Body of pancreas (tissue), 4 donors: ENCODE results near the gene SCGB2A2. TPM values are rescaled to one million over a fixed set of nuclear protein-coding genes. Genes with fewer than 3 reads are reported as not detected.
A peak's percentile ranks its signal among the peaks of the same experiment; 100 is the strongest.

ENCODE experiments used
- ATAC-seq: fragments of 150-250 bp; one replicate; pipeline ENCODE4 v1.9.1; 2016
- DNase-seq, 4 donors: peaks; one replicate each; pipeline ENCODE4 v3.0.0-alpha.2; 2019
- H3K27ac ChIP-seq, 4 donors: fragments of 200-600 bp; sonication (generic); 1 replicate in 3 of 4; 2 replicates in 1 of 4; pipeline versions ENCODE4 v1.5.1 to v1.6.1; 2016 to 2019; ENCODE audit warnings: mild to moderate bottlenecking in 1 of 4, mixed read lengths in 1 of 4, moderate library complexity in 1 of 4
- H3K27me3 ChIP-seq, 2 donors: fragments of 200-600 bp; sonication (generic); one replicate each; pipeline ENCODE4 v1.6.0; 2016; ENCODE audit warnings: mild to moderate bottlenecking in 1 of 2
- H3K36me3 ChIP-seq, 2 donors: fragments of 200-600 bp; sonication (generic); replicated peaks in 1 of 2; 2 replicates each; pipeline ENCODE4 v1.5.1; 2016; ENCODE audit warnings: low read depth in 2 of 2; ENCODE audit not compliant: insufficient read depth in 1 of 2
- H3K4me1 ChIP-seq: fragments of 200-600 bp; sonication (generic); one replicate; pipeline ENCODE4 v1.6.0; 2016
- H3K4me3 ChIP-seq, 2 donors: fragments of 200-600 bp; sonication (generic); 1 replicate in 1 of 2; 2 replicates in 1 of 2; pipeline ENCODE4 v1.5.1; 2016 to 2019
- H3K9me3 ChIP-seq, 3 donors: fragments of 200-600 bp; sonication (generic); 1 replicate in 2 of 3; 2 replicates in 1 of 3; pipeline ENCODE4 v1.5.1; 2016
- POLR2A ChIP-seq, 3 donors: fragments of 450-650 bp; IDR thresholded peaks; one replicate each; pipeline ENCODE4 v1.6.1; 2016; ENCODE audit warnings: antibody characterized with exemption in 3 of 3, mild to moderate bottlenecking in 2 of 3
- WGBS, 2 donors: methylation state at CpG; one replicate each; pipeline ENCODE4 v1.1.5; 2017; 5-methylcytosine and 5-hydroxymethylcytosine counted together
- intact Hi-C: fragments of 100-400 bp; cut with DNase I; formaldehyde crosslinking; loops from one replicate; pipeline ENCODE4 v1.15.1; 2023
- total RNA-seq, 2 donors: library from RNA; depleted of rRNA; stranded (reverse); fragments of >200 nt; gene quantifications; one replicate each; pipeline ENCODE4 v1.1.0, GENCODE V29; 2016
- TF ChIP-seq, protein P1 (sequence below), 7 experiments: fragments of 450-650 bp in 4 of 7; fragments of 200-600 bp in 3 of 7; sonication (generic) in 3 of 7; IDR thresholded peaks; one replicate each; pipeline ENCODE4 v1.5.1; 2016 to 2019; ENCODE audit warnings: antibody characterized with exemption in 7 of 7

Gene SCGB2A2
- total RNA-seq, 2 donors from 2014 or later: not detected

DNA sequence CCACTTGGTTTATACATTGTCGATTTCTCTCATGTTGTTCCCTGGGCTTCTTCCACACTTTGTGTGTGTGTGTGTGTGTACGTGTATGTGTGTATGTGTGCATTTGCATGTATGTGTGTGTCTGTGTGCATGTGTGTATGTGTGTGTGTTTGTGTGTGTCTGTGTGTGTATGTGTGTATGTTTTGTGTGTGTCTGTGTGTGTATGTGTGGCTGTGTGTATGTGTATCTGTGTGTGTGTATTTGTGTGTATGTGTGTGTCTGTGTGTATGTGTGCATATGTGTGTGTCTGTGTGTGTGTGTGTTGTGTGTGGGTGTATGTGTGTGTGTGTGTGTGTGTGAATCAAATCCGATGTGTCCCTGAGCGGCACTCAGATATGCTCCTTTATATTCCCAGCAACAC is 32.5 kb upstream of the SCGB2A2 start:
- no peak for TF ChIP-seq POLR2A (IDR thresholded peaks at IDR 0.05)
- TF ChIP-seq, protein P1, sequence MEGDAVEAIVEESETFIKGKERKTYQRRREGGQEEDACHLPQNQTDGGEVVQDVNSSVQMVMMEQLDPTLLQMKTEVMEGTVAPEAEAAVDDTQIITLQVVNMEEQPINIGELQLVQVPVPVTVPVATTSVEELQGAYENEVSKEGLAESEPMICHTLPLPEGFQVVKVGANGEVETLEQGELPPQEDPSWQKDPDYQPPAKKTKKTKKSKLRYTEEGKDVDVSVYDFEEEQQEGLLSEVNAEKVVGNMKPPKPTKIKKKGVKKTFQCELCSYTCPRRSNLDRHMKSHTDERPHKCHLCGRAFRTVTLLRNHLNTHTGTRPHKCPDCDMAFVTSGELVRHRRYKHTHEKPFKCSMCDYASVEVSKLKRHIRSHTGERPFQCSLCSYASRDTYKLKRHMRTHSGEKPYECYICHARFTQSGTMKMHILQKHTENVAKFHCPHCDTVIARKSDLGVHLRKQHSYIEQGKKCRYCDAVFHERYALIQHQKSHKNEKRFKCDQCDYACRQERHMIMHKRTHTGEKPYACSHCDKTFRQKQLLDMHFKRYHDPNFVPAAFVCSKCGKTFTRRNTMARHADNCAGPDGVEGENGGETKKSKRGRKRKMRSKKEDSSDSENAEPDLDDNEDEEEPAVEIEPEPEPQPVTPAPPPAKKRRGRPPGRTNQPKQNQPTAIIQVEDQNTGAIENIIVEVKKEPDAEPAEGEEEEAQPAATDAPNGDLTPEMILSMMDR (IDR thresholded peaks at IDR 0.05): no peak
- Histone ChIP-seq H3K4me3 (no peak overlapping the region), H3K4me1 (peaks cover 4% of the 10 kb centered on the region), H3K27me3 (no peaks in the 10 kb centered on the region), H3K27ac (no peak overlapping the region), H3K36me3 (no peaks in the 10 kb centered on the region), H3K9me3 (no peaks in the 10 kb centered on the region)
- intact Hi-C loops: no loop called here
- no peak for ATAC-seq
- DNase-seq: no peak
- 64 to 67% methylated on average over 4 of the region's 4 CpGs for WGBS, 2 donors

DNA sequence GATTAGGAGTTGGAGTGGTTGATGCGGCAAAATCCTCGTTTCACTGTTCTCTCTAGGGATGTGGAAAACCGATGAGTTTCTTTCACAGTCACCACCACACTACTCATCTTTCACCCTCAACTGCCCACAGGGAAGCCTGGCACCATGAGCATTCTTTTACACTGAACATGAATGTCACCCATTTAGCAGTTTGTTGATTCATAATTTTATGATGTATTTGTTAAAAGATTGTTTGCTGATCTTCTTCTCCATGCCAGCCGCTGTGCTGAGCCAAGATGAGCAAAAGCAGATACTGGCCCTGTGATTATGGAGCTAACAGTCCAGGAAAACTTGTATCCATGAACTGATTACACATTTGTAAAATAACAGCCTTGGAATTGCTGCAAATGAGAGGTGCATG is 31.8 kb upstream of the SCGB2A2 start:
- ATAC-seq (no peak), DNase-seq (no peak)
- H3K4me1 ChIP-seq: peaks cover 4% of the 10 kb centered on the region
- H3K4me3 ChIP-seq: no peak overlapping the region
- intact Hi-C loops: no loop called here
- H3K27ac ChIP-seq: no peak overlapping the region
- no peak for TF ChIP-seq POLR2A (IDR thresholded peaks at IDR 0.05)
- TF ChIP-seq, protein P1 (IDR thresholded peaks at IDR 0.05): no peak
- WGBS, 2 donors: 72 to 84% methylated on average over 4 of the region's 4 CpGs
- no peaks in the 10 kb centered on the region for H3K9me3 ChIP-seq
- no peaks in the 10 kb centered on the region for H3K27me3 ChIP-seq
- no peaks in the 10 kb centered on the region for H3K36me3 ChIP-seq

DNA sequence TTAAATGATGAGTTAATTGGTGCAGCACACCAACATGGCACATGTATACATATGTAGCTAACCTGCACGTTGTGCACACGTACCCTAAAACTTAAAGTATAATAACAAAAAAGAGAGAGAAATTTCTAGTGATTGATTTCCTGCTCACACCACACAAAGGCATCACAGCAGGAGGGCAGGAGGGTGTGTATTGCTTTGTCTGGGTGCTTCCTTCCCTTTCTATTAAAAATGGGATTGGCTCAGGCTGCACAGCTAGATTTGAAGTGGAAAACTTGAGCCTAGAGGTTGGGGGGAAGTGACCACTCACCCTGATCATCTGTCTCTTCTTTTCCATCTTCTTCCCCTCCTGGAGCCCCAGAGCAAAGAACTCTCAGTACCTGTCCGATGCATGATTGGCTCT is 28.9 kb upstream of the SCGB2A2 start:
- TF ChIP-seq, protein P1 (IDR thresholded peaks at IDR 0.05): no peak
- TF ChIP-seq POLR2A (IDR thresholded peaks at IDR 0.05): no peak
- Histone ChIP-seq H3K4me3 (no peak overlapping the region), H3K9me3 (no peaks in the 10 kb centered on the region), H3K36me3 (no peaks in the 10 kb centered on the region), H3K4me1 (peaks cover 4% of the 10 kb centered on the region), H3K27ac (no peak overlapping the region), H3K27me3 (no peaks in the 10 kb centered on the region)
- no peak for DNase-seq
- intact Hi-C loops: no loop called here
- 72 to 80% methylated on average over 3 of the region's 3 CpGs for WGBS, 2 donors
- ATAC-seq: no peak

DNA sequence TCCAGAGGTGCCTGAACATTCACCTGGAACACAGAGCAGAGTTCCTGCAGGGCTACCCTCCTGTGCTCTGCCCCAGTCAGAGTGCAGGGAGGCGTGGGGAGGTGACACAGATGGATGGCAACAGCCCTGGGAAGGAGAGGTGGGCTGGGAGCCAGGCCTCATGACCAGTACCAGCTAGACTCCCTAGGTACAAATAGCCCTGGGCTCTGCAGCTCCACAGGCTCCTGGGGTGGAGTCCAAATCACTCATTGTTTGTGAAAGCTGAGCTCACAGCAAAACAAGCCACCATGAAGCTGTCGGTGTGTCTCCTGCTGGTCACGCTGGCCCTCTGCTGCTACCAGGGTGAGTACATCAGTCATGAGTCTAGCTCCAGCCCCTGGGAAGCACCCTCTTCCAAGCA is 27.9 kb upstream of the SCGB2A2 start, which contains the start of gene SCGB1D2:
Gene SCGB1D2 (plus strand): TSS at position 219 of the 400 bp plus-strand sequence. CDS start 69 bp downstream, at position 288.
- no peaks in the 10 kb centered on the region for H3K27me3 ChIP-seq
- 4 to 19% methylated on average over 3 of the region's 3 CpGs for WGBS, 2 donors
- no peak for TF ChIP-seq POLR2A (IDR thresholded peaks at IDR 0.05)
- TF ChIP-seq, protein P1 (IDR thresholded peaks at IDR 0.05): no peak
- H3K27ac ChIP-seq: peak within 1 kb of the TSS in 3 of 4 donors; percentile 3 to 36 (median 28)
- no peaks in the 10 kb centered on the region for H3K9me3 ChIP-seq
- DNase-seq (peak; percentile 53 to 84 (median 77)), ATAC-seq (peak; percentile 89)
- no peaks in the 10 kb centered on the region for H3K36me3 ChIP-seq
- intact Hi-C loops: no loop called here
- no peak within 1 kb of the TSS for H3K4me3 ChIP-seq
- peaks cover 4% of the 10 kb centered on the region for H3K4me1 ChIP-seq

- TF ChIP-seq, protein P1 (IDR thresholded peaks at IDR 0.05): peak in 1 of 7 experiments; percentile 3
- no peak for TF ChIP-seq POLR2A (IDR thresholded peaks at IDR 0.05)
- intact Hi-C loops: no loop called here
- no peak overlapping the region for H3K27ac ChIP-seq
- H3K36me3 ChIP-seq: no peaks in the 10 kb centered on the region
- no peak overlapping the region for H3K4me3 ChIP-seq
- H3K27me3 ChIP-seq: no peaks in the 10 kb centered on the region
- DNase-seq (peak in 1 of 4 donors; percentile 16), ATAC-seq (no peak)
- 9 to 32% methylated on average over 6 of the region's 6 CpGs for WGBS, 2 donors
- H3K9me3 ChIP-seq: peaks cover 0 to under 1% (median 0%) of the 10 kb centered on the region in 3 donors
- peaks cover 4% of the 10 kb centered on the region for H3K4me1 ChIP-seq
Measured at GRCh38 chr11:62245271-62245753, 24.6 kb upstream of the SCGB2A2 start.
